IPS-20b (cell line): ENCODE measurements around the gene IP6K2.

Experiments
- H3K27ac ChIP-seq: one replicate; pipeline ENCODE4 v1.5.1; 2013; ENCODE audit warnings: low read length
- H3K27me3 ChIP-seq: 2 replicates; pipeline ENCODE4 v1.6.1; 2013; ENCODE audit warnings: mild to moderate bottlenecking, low read length, inconsistent platforms; ENCODE audit not compliant: insufficient read depth
- H3K36me3 ChIP-seq: 2 replicates; pipeline ENCODE4 v1.6.1; 2013; ENCODE audit warnings: low read depth, mild to moderate bottlenecking, inconsistent platforms, low read length, moderate library complexity; ENCODE audit not compliant: insufficient read depth
- H3K4me1 ChIP-seq: 2 replicates; pipeline ENCODE4 v1.6.1; 2013; ENCODE audit warnings: mild to moderate bottlenecking, control low read depth, inconsistent platforms, low read length, moderate library complexity; ENCODE audit not compliant: insufficient read depth
- H3K4me3 ChIP-seq: 2 replicates; pipeline ENCODE4 v1.5.1; 2013; ENCODE audit warnings: mild to moderate bottlenecking, low read length, inconsistent platforms
- H3K9ac ChIP-seq: 2 replicates; pipeline ENCODE4 v1.6.1; 2013; ENCODE audit warnings: low read depth, mild to moderate bottlenecking, inconsistent platforms, low read length, moderate library complexity
- H3K9me3 ChIP-seq: 2 replicates; pipeline ENCODE4 v1.6.1; 2013; ENCODE audit warnings: mild to moderate bottlenecking, low read depth, low read length, inconsistent platforms; ENCODE audit not compliant: insufficient read depth

Gene IP6K2

DNA sequence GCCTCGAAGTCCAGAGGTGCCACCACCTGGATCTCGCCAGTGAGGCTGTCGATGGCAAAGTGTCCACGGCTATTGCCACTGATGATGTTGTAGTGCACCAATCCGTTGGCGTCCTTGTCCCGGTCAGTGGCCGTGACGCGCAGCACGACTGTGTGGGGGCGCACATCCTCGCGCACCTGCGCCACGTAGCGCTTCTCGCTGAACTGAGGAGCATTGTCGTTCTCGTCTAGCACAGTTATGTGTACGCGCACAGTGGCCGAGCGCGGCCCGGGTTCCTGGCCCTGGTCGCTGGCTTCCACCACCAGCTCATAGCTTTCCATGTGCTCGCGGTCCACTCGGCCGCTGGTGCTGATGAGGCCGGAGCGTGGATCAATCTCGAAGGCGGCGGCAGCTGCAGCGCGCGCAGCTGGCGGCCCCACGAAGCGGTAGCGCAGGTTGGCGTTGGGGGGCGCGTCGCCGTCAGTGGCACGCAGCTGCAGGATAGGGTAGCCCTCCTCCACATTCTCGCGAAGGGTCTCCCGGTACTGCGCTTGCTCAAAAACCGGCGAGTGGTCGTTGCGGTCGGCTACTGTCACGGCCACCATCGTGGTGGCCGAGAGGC lies 56.1 kb downstream of the IP6K2 start:
- peak overlapping the region; percentile 62; the same call in 1 of the 2 replicates for H3K4me3 ChIP-seq
- no peak overlapping the region for H3K9ac ChIP-seq
- H3K36me3 ChIP-seq: peaks cover 21% of the 10 kb centered on the region
- H3K9me3 ChIP-seq: no peaks in the 10 kb centered on the region
- H3K27me3 ChIP-seq: no peaks in the 10 kb centered on the region
- no peak overlapping the region for H3K27ac ChIP-seq
- peaks cover 7% of the 10 kb centered on the region; the same call in 1 of the 2 replicates for H3K4me1 ChIP-seq

- Histone ChIP-seq H3K27ac (no peak overlapping the region), H3K9ac (peak overlapping the region; percentile 12; the same call in 1 of the 2 replicates), H3K4me3 (peak overlapping the region; percentile 63; the same call in 1 of the 2 replicates), H3K4me1 (peaks cover 3% of the 10 kb centered on the region; the same call in 1 of the 2 replicates), H3K36me3 (peaks cover 37% of the 10 kb centered on the region), H3K27me3 (peaks cover 9% of the 10 kb centered on the region), H3K9me3 (no peaks in the 10 kb centered on the region)
Measured at GRCh38 chr3:48656841-48657281, 60.2 kb downstream of the IP6K2 start.

GRCh38 chr3:48656061-48656840 lies 60.8 kb downstream of the IP6K2 start:
- H3K4me3 ChIP-seq: peak overlapping the region; percentile 63; the same call in 1 of the 2 replicates
- peak overlapping the region; percentile 12; the same call in 1 of the 2 replicates for H3K9ac ChIP-seq
- H3K9me3 ChIP-seq: no peaks in the 10 kb centered on the region
- H3K27me3 ChIP-seq: peaks cover 9% of the 10 kb centered on the region
- no peak overlapping the region for H3K27ac ChIP-seq
- peaks cover 3% of the 10 kb centered on the region; the same call in 1 of the 2 replicates for H3K4me1 ChIP-seq
- H3K36me3 ChIP-seq: peaks cover 37% of the 10 kb centered on the region

DNA sequence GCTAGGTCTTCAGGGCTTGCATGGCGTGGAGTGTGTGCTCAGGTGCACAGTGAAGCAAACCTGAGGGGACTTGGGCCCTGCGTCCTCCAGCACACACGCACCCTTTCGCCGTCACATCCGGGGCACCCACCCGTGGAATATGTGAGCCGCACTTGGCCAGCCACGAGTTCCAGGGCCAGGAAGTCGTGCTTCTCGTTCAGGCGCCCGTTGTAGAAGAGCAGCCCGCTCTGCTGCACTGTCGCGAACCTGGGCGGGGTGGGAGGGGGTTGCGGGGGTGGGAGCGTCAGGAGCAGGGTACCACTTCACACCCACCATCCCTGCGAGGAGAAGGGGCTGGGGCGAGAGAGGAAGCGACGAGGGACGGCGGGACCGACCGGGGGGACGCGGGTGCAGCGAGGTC lies 61.4 kb downstream of the IP6K2 start:
- no peaks in the 10 kb centered on the region for H3K9me3 ChIP-seq
- H3K36me3 ChIP-seq: peaks cover 41% of the 10 kb centered on the region
- peaks cover 9% of the 10 kb centered on the region for H3K27me3 ChIP-seq
- H3K4me3 ChIP-seq: peak overlapping the region; percentile 63; the same call in 1 of the 2 replicates
- peak overlapping the region; percentile 61 for H3K9ac ChIP-seq
- peaks cover 3% of the 10 kb centered on the region; the same call in 1 of the 2 replicates for H3K4me1 ChIP-seq
- H3K27ac ChIP-seq: no peak overlapping the region

GRCh38 chr3:48655063-48655462 lies 62.0 kb downstream of the IP6K2 start:
- Histone ChIP-seq H3K9me3 (no peaks in the 10 kb centered on the region), H3K4me1 (peaks cover 3% of the 10 kb centered on the region; the same call in 1 of the 2 replicates), H3K4me3 (peak overlapping the region; percentile 63; the same call in 1 of the 2 replicates), H3K36me3 (peaks cover 37% of the 10 kb centered on the region), H3K27ac (no peak overlapping the region), H3K9ac (peak overlapping the region; percentile 61; the same call in 1 of the 2 replicates), H3K27me3 (peaks cover 9% of the 10 kb centered on the region)

GRCh38 chr3:48652923-48653715 lies 63.9 kb downstream of the IP6K2 start:
- H3K27me3 ChIP-seq: peaks cover 9% of the 10 kb centered on the region
- H3K36me3 ChIP-seq: peaks cover 29% of the 10 kb centered on the region
- no peak overlapping the region for H3K4me3 ChIP-seq
- H3K9ac ChIP-seq: no peak overlapping the region
- H3K9me3 ChIP-seq: no peaks in the 10 kb centered on the region
- no peak overlapping the region for H3K27ac ChIP-seq
- H3K4me1 ChIP-seq: peaks cover 3% of the 10 kb centered on the region; the same call in 1 of the 2 replicates

- H3K27ac ChIP-seq: no peak overlapping the region
- no peak overlapping the region for H3K9ac ChIP-seq
- H3K36me3 ChIP-seq: peaks cover 28% of the 10 kb centered on the region
- H3K4me1 ChIP-seq: peaks cover 3% of the 10 kb centered on the region; the same call in 1 of the 2 replicates
- no peak overlapping the region for H3K4me3 ChIP-seq
- peaks cover 9% of the 10 kb centered on the region for H3K27me3 ChIP-seq
- no peaks in the 10 kb centered on the region for H3K9me3 ChIP-seq
Measured at GRCh38 chr3:48651771-48652170, 65.2 kb downstream of the IP6K2 start.

GRCh38 chr3:48650723-48651122 lies 66.3 kb downstream of the IP6K2 start:
- H3K9me3 ChIP-seq: no peaks in the 10 kb centered on the region
- H3K4me1 ChIP-seq: peaks cover 3% of the 10 kb centered on the region; the same call in 1 of the 2 replicates
- H3K36me3 ChIP-seq: peaks cover 39% of the 10 kb centered on the region
- no peak overlapping the region for H3K9ac ChIP-seq
- H3K27me3 ChIP-seq: peaks cover 9% of the 10 kb centered on the region
- H3K27ac ChIP-seq: no peak overlapping the region
- no peak overlapping the region for H3K4me3 ChIP-seq

GRCh38 chr3:48648188-48648850 lies 68.7 kb downstream of the IP6K2 start:
- H3K9ac ChIP-seq: no peak overlapping the region
- H3K9me3 ChIP-seq: no peaks in the 10 kb centered on the region
- no peak overlapping the region for H3K27ac ChIP-seq
- no peak overlapping the region for H3K4me3 ChIP-seq
- peaks cover 37% of the 10 kb centered on the region for H3K36me3 ChIP-seq
- H3K27me3 ChIP-seq: no peaks in the 10 kb centered on the region
- no peaks in the 10 kb centered on the region for H3K4me1 ChIP-seq

- Histone ChIP-seq H3K36me3 (peaks cover 35% of the 10 kb centered on the region), H3K27ac (no peak overlapping the region), H3K9me3 (no peaks in the 10 kb centered on the region)
Measured at GRCh38 chr3:48647714-48648113, 69.3 kb downstream of the IP6K2 start.

More at GRCh38 chr3:48647714-48648113, 69.3 kb downstream of the IP6K2 start:
- H3K9ac ChIP-seq: no peak overlapping the region
- no peaks in the 10 kb centered on the region for H3K27me3 ChIP-seq
- no peak overlapping the region for H3K4me3 ChIP-seq
- H3K4me1 ChIP-seq: no peaks in the 10 kb centered on the region
